ENCODE measurements around the gene TTC12.

DNA sequence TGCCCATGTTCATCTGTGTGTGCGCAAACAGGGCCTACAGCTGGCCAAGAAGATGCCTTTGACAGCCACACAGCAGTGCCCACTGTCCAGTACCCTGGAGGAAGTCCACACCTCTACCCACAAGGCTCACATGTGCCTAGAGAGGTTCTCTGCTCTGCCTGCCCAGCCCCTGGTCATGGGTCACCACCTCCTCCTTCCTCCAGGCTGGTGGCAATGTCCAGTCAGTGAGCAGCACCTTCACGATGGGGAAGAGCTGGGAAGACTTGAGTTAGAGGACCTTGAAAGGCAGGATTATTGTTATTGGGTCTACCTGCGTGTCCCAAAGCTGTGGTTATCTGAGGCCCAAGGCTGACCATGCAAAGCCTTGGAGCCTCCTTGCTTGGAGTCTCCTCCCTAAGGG is 28.4 kb upstream of the TTC12 start:
- TF ChIP-seq CTCF (conservative IDR thresholded peaks at IDR 0.05) (no peak), EZH2 (IDR thresholded peaks at IDR 0.05; ENCODE audit: low read depth) (no peak)
